WTC11 (cell line): Measurements from ENCODE around the gene UBB. TPM values are rescaled to one million over a fixed set of nuclear protein-coding genes. Genes with fewer than 3 reads are reported as not detected.
A peak's percentile ranks its signal among the peaks of the same experiment; 100 is the strongest.

Source experiments
- ATAC-seq: fragments of 200-7000 bp; cut with Tn5 transposase; 2 replicates; pipeline ENCODE4 v1.10.0; 2021; ENCODE audit warnings: mild to moderate bottlenecking, moderate library complexity
- CTCF ChIA-PET: fragments of 300-600 bp; sonication (Branson Sonifier 250); formaldehyde crosslinking; loops from one replicate; lab custom pipeline; 2021; ENCODE audit warnings: antibody characterized with exemption; lab: Charles Lee
- POLR2A ChIA-PET: fragments of 350-600 bp; sonication (Branson Sonifier 250); formaldehyde crosslinking; loops from one replicate; lab custom pipeline; 2021; ENCODE audit warnings: antibody characterized with exemption; lab: Charles Lee
- DNase-seq: peaks from one replicate; pipeline ENCODE4 v3.0.0; 2021; ENCODE audit warnings: low spot score
- H3K27ac Mint-ChIP-seq: 2 replicates; pipeline ENCODE4 v1.8.0; 2021; ENCODE audit warnings: mixed read lengths
- H3K27me3 Mint-ChIP-seq: 2 replicates; pipeline ENCODE4 v1.8.0; 2021; ENCODE audit warnings: low read depth, mild to moderate bottlenecking, moderate library complexity, mixed read lengths
- H3K36me3 Mint-ChIP-seq: 2 replicates; pipeline ENCODE4 v1.8.0; 2021; ENCODE audit warnings: mixed read lengths
- H3K4me1 Mint-ChIP-seq: 2 replicates; pipeline ENCODE4 v1.8.0; 2022; ENCODE audit warnings: mixed read lengths
- H3K4me3 Mint-ChIP-seq: 2 replicates; pipeline ENCODE4 v1.8.0; 2021; ENCODE audit warnings: mild to moderate bottlenecking, moderate library complexity, mixed read lengths
- H3K9me3 Mint-ChIP-seq: 2 replicates; pipeline ENCODE4 v1.8.0; 2021; ENCODE audit warnings: mixed read lengths
- CREM ChIP-seq: sonication (generic); formaldehyde crosslinking; IDR thresholded peaks from 2 replicates; pipeline ENCODE4 v1.8.1; 2022; ENCODE audit warnings: mild to moderate bottlenecking, missing genetic modification reagents, moderate library complexity
- ELF4 ChIP-seq: sonication (generic); formaldehyde crosslinking; IDR thresholded peaks from 2 replicates; pipeline ENCODE4 v1.8.1; 2022; ENCODE audit warnings: low read depth, mild to moderate bottlenecking, moderate library complexity, missing genetic modification reagents
- EMX1 ChIP-seq: fragments of 250-450 bp; sonication (Bioruptor Pico); IDR thresholded peaks from 2 replicates; pipeline ENCODE4 v1.8.0; 2021; ENCODE audit warnings: mild to moderate bottlenecking
- JAZF1 ChIP-seq: fragments of 250-450 bp; sonication (Bioruptor Pico); IDR thresholded peaks from 2 replicates; pipeline ENCODE4 v1.9.0; 2021; ENCODE audit warnings: moderate library complexity, mild to moderate bottlenecking, inconsistent platforms
- JUN ChIP-seq: sonication (generic); formaldehyde crosslinking; IDR thresholded peaks from 2 replicates; pipeline ENCODE4 v1.8.0; 2023; ENCODE audit warnings: mild to moderate bottlenecking, missing genetic modification reagents
- NR1H2 ChIP-seq: sonication (generic); formaldehyde crosslinking; IDR thresholded peaks from 2 replicates; pipeline ENCODE4 v1.9.0; 2021; ENCODE audit warnings: mild to moderate bottlenecking, moderate library complexity, missing genetic modification reagents
- NR2C2 ChIP-seq: sonication (generic); formaldehyde crosslinking; IDR thresholded peaks from 2 replicates; pipeline ENCODE4 v1.8.0; 2022; ENCODE audit warnings: mild to moderate bottlenecking, missing genetic modification reagents
- NR3C1 ChIP-seq: sonication (generic); formaldehyde crosslinking; conservative IDR thresholded peaks from 2 replicates; pipeline ENCODE4 v1.8.1; 2023; ENCODE audit warnings: low read depth, mild to moderate bottlenecking, missing genetic modification reagents
- OVOL2 ChIP-seq: fragments of 250-450 bp; sonication (Bioruptor Pico); IDR thresholded peaks from 2 replicates; pipeline ENCODE4 v1.9.0; 2021; ENCODE audit warnings: mild to moderate bottlenecking, borderline replicate concordance
- PRRX2 ChIP-seq: fragments of 250-450 bp; sonication (Bioruptor Pico); IDR thresholded peaks from 2 replicates; pipeline ENCODE4 v1.8.0; 2021; ENCODE audit warnings: mild to moderate bottlenecking
- RORB ChIP-seq: fragments of 250-450 bp; sonication (Bioruptor Pico); IDR thresholded peaks from 2 replicates; pipeline ENCODE4 v1.9.0; 2021; ENCODE audit warnings: mild to moderate bottlenecking
- SOX15 ChIP-seq: fragments of 250-450 bp; sonication (Bioruptor Pico); IDR thresholded peaks from 2 replicates; pipeline ENCODE4 v1.9.0; 2021; ENCODE audit warnings: mild to moderate bottlenecking
- TEAD1 ChIP-seq: sonication (generic); formaldehyde crosslinking; IDR thresholded peaks from 2 replicates; pipeline ENCODE4 v1.8.0; 2022; ENCODE audit warnings: mild to moderate bottlenecking, missing genetic modification reagents
- ZNF121 ChIP-seq: sonication (generic); formaldehyde crosslinking; IDR thresholded peaks from 2 replicates; pipeline ENCODE4 v1.8.0; 2023; ENCODE audit warnings: missing genetic modification reagents
- ZNF232 ChIP-seq: sonication (generic); formaldehyde crosslinking; IDR thresholded peaks from 2 replicates; pipeline ENCODE4 v1.8.0; 2022; ENCODE audit warnings: mild to moderate bottlenecking, missing genetic modification reagents
- ZNF317 ChIP-seq: sonication (generic); formaldehyde crosslinking; IDR thresholded peaks from 2 replicates; pipeline ENCODE4 v1.8.1; 2023; ENCODE audit warnings: low read depth, mild to moderate bottlenecking, moderate library complexity, missing genetic modification reagents, borderline replicate concordance
- total RNA-seq: library from RNA; stranded (reverse); gene quantifications from 3 replicates; pipeline ENCODE4 v1.2.3, GENCODE V29; 2021
- TF ChIP-seq, protein P1 (sequence below): fragments of 250-450 bp; sonication (Bioruptor Pico); IDR thresholded peaks from 2 replicates; pipeline ENCODE4 v1.8.0; 2021; ENCODE audit warnings: mild to moderate bottlenecking
- TF ChIP-seq, protein P2 (sequence below): sonication (generic); formaldehyde crosslinking; IDR thresholded peaks from 2 replicates; pipeline ENCODE4 v1.8.0; 2023; ENCODE audit warnings: missing genetic modification reagents, mild to moderate bottlenecking, borderline replicate concordance
- TF ChIP-seq, protein P3 (sequence below): fragments of 250-450 bp; sonication (Bioruptor Pico); IDR thresholded peaks from 2 replicates; pipeline ENCODE4 v2.1.2; 2022; ENCODE audit warnings: mild to moderate bottlenecking, moderate library complexity
- TF ChIP-seq, protein P4 (sequence below): fragments of 250-450 bp; sonication (Bioruptor Pico); IDR thresholded peaks from 2 replicates; pipeline ENCODE4 v1.9.0; 2021; ENCODE audit warnings: mild to moderate bottlenecking
- TF ChIP-seq, protein P5 (sequence below): sonication (generic); formaldehyde crosslinking; IDR thresholded peaks from 2 replicates; pipeline ENCODE4 v1.8.0; 2022; ENCODE audit warnings: mild to moderate bottlenecking, missing genetic modification reagents

UBB gene
- total RNA-seq, 1 experiment from 2014 or later: 1,216 TPM

DNA sequence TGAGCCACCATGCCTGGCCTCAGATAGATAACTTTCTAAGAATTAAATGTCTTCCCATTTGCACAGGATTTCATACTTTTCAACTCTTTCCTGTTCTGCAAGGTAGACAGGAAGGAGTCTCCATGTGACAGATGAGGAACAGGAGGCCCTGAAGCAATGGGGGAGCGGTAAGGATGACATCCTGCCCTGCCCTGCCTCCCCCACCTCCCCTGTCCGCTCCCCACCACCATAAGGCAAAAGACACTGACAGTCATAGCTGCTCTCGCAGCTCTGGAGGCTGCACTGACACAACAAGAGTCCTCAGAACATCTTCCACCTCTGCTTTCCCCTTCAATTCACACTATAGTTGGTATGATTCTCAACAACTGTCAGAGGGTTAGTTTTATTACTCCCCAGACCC is 37.3 kb upstream of the UBB start (continued):
- TF ChIP-seq RORB (CRISPR knock-in tag) (no peak), NR3C1 (no peak), OVOL2 (CRISPR knock-in tag) (no peak), NR2C2 (CRISPR knock-in tag) (no peak), SOX15 (no peak), EMX1 (no peak)
- TF ChIP-seq, protein P1, sequence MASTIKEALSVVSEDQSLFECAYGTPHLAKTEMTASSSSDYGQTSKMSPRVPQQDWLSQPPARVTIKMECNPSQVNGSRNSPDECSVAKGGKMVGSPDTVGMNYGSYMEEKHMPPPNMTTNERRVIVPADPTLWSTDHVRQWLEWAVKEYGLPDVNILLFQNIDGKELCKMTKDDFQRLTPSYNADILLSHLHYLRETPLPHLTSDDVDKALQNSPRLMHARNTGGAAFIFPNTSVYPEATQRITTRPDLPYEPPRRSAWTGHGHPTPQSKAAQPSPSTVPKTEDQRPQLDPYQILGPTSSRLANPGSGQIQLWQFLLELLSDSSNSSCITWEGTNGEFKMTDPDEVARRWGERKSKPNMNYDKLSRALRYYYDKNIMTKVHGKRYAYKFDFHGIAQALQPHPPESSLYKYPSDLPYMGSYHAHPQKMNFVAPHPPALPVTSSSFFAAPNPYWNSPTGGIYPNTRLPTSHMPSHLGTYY (CRISPR knock-in tag): no peak

DNA sequence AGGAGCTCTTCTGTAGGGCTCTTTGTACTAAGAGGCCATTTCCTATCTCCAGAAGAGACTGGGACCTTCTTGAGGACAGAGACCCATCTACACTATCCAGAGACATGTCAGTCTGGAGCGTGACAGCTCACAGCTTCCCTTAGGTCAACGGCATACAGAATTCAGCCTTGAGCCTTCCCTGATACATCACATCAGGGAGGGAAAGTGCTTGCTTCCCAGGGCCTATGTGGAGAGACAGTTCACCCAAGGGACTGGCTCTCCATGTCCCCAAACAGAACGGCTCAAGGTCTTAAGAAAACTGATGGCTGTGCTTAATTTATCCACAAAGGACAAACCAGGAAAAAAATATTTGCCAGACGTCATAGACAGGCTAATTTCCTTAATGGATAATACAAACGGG is 35.3 kb upstream of the UBB start:
- H3K36me3 Mint-ChIP-seq: peaks cover 55% of the 10 kb centered on the region
- CTCF ChIA-PET: no interaction called here

DNA sequence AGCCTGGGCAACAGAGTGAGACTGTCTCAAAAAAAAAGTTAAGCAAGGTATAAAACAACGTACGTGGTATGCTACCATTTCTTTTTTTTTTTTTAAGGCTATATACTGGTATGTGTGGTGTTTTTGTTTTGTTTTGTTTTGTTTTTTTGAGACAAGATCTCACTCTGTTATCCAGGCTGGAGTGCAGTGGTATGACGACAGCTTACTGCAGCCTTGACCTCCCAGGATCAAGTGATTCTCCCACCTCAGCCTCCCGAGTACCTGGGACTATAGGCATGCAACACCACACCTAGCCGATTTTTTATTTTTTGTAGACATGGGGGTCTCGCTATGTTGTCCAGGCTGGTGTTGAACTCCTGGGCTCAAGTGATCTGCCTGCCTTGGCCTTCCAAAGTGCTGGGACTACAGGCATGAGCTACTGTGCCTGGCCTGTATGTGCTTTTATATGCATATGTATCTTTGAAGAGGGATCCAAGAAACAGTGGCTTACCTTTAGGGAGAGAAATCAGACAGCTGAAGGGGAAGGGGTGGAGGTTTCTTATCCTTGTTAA is 34.1 kb upstream of the UBB start:
- Mint-ChIP-seq H3K4me3 (no peak overlapping the region), H3K27me3 (peaks cover 1% of the 10 kb centered on the region; the same call in 1 of the 2 replicates), H3K9me3 (no peaks in the 10 kb centered on the region), H3K27ac (no peak overlapping the region), H3K36me3 (peaks cover 55% of the 10 kb centered on the region), H3K4me1 (peaks cover 11% of the 10 kb centered on the region)
- ChIA-PET POLR2A (no interaction called here), CTCF (interaction anchor here (1.6 kb wide), 1 partner anchor 17 kb away, joined by 3 read pairs; no protein-coding TSS in a partner anchor)
- no peak for ATAC-seq
- DNase-seq: no peak
- TF ChIP-seq PRRX2 (CRISPR knock-in tag): no peak
- TF ChIP-seq NR1H2 (CRISPR knock-in tag): no peak
- TF ChIP-seq JAZF1 (CRISPR knock-in tag): no peak
- TF ChIP-seq ZNF121 (CRISPR knock-in tag): peak; percentile 72
- TF ChIP-seq, protein P2, sequence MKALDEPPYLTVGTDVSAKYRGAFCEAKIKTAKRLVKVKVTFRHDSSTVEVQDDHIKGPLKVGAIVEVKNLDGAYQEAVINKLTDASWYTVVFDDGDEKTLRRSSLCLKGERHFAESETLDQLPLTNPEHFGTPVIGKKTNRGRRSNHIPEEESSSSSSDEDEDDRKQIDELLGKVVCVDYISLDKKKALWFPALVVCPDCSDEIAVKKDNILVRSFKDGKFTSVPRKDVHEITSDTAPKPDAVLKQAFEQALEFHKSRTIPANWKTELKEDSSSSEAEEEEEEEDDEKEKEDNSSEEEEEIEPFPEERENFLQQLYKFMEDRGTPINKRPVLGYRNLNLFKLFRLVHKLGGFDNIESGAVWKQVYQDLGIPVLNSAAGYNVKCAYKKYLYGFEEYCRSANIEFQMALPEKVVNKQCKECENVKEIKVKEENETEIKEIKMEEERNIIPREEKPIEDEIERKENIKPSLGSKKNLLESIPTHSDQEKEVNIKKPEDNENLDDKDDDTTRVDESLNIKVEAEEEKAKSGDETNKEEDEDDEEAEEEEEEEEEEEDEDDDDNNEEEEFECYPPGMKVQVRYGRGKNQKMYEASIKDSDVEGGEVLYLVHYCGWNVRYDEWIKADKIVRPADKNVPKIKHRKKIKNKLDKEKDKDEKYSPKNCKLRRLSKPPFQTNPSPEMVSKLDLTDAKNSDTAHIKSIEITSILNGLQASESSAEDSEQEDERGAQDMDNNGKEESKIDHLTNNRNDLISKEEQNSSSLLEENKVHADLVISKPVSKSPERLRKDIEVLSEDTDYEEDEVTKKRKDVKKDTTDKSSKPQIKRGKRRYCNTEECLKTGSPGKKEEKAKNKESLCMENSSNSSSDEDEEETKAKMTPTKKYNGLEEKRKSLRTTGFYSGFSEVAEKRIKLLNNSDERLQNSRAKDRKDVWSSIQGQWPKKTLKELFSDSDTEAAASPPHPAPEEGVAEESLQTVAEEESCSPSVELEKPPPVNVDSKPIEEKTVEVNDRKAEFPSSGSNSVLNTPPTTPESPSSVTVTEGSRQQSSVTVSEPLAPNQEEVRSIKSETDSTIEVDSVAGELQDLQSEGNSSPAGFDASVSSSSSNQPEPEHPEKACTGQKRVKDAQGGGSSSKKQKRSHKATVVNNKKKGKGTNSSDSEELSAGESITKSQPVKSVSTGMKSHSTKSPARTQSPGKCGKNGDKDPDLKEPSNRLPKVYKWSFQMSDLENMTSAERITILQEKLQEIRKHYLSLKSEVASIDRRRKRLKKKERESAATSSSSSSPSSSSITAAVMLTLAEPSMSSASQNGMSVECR: no peak
- TF ChIP-seq, protein P1 (CRISPR knock-in tag): no peak
- no peak for TF ChIP-seq ZNF317
- TF ChIP-seq, protein P3, sequence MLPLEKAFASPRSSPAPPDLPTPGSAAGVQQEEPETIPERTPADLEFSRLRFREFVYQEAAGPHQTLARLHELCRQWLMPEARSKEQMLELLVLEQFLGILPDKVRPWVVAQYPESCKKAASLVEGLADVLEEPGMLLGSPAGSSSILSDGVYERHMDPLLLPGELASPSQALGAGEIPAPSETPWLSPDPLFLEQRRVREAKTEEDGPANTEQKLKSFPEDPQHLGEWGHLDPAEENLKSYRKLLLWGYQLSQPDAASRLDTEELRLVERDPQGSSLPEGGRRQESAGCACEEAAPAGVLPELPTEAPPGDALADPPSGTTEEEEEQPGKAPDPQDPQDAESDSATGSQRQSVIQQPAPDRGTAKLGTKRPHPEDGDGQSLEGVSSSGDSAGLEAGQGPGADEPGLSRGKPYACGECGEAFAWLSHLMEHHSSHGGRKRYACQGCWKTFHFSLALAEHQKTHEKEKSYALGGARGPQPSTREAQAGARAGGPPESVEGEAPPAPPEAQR (CRISPR knock-in tag): no peak
- TF ChIP-seq, protein P4, sequence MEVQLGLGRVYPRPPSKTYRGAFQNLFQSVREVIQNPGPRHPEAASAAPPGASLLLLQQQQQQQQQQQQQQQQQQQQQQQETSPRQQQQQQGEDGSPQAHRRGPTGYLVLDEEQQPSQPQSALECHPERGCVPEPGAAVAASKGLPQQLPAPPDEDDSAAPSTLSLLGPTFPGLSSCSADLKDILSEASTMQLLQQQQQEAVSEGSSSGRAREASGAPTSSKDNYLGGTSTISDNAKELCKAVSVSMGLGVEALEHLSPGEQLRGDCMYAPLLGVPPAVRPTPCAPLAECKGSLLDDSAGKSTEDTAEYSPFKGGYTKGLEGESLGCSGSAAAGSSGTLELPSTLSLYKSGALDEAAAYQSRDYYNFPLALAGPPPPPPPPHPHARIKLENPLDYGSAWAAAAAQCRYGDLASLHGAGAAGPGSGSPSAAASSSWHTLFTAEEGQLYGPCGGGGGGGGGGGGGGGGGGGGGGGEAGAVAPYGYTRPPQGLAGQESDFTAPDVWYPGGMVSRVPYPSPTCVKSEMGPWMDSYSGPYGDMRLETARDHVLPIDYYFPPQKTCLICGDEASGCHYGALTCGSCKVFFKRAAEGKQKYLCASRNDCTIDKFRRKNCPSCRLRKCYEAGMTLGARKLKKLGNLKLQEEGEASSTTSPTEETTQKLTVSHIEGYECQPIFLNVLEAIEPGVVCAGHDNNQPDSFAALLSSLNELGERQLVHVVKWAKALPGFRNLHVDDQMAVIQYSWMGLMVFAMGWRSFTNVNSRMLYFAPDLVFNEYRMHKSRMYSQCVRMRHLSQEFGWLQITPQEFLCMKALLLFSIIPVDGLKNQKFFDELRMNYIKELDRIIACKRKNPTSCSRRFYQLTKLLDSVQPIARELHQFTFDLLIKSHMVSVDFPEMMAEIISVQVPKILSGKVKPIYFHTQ (CRISPR knock-in tag): 0 out of 2 replicates have a peak, but pooled peaks have one; percentile 9
- TF ChIP-seq JUN: no peak
- TF ChIP-seq ZNF232: no peak

More for the DNA sequence above, 35.3 kb upstream of the UBB start:
- POLR2A ChIA-PET: interaction anchor here (0.5 to 1.1 kb wide), 2 partner anchors 12 to 14 kb away, joined by 4 to 7 read pairs; no protein-coding TSS in a partner anchor
- Mint-ChIP-seq H3K4me3 (no peak overlapping the region), H3K4me1 (0 out of 2 replicates have a peak, but pooled peaks cover under 1% of the 10 kb centered on the region), H3K27ac (no peak overlapping the region), H3K27me3 (no peaks in the 10 kb centered on the region), H3K9me3 (no peaks in the 10 kb centered on the region)
- TF ChIP-seq CREM (CRISPR knock-in tag) (no peak), ELF4 (no peak), PRRX2 (CRISPR knock-in tag) (no peak), TEAD1 (CRISPR knock-in tag) (no peak)
- TF ChIP-seq, protein P5, sequence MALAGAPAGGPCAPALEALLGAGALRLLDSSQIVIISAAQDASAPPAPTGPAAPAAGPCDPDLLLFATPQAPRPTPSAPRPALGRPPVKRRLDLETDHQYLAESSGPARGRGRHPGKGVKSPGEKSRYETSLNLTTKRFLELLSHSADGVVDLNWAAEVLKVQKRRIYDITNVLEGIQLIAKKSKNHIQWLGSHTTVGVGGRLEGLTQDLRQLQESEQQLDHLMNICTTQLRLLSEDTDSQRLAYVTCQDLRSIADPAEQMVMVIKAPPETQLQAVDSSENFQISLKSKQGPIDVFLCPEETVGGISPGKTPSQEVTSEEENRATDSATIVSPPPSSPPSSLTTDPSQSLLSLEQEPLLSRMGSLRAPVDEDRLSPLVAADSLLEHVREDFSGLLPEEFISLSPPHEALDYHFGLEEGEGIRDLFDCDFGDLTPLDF (CRISPR knock-in tag): no peak
- ATAC-seq: no peak
- no peak for DNase-seq
